HG03575 (cell line): ENCODE measurements around the gene DIAPH3.

Experiments
- ATAC-seq: cut with Tn5 transposase; IDR thresholded peaks from one replicate; pipeline ENCODE4 v1.9.1; 2021; ENCODE audit not compliant: unreplicated experiment, insufficient number of reproducible peaks, low FRiP score; ENCODE audit errors: extremely low read depth

Gene DIAPH3

GRCh38 chr13:59982631-59983382 is 180.9 kb downstream of the DIAPH3 start:
- ATAC-seq, result no peak

- no peak for ATAC-seq
Observed at GRCh38 chr13:59979589-59979988, 184.1 kb downstream of the DIAPH3 start.

GRCh38 chr13:59978862-59979261 is 184.9 kb downstream of the DIAPH3 start:
- ATAC-seq, result no peak

GRCh38 chr13:59976856-59977255 is 186.9 kb downstream of the DIAPH3 start:
- no peak for ATAC-seq

- no peak for ATAC-seq
Observed at GRCh38 chr13:59975807-59976435, 187.8 kb downstream of the DIAPH3 start.

GRCh38 chr13:59970847-59971246 is 192.9 kb downstream of the DIAPH3 start:
- no peak for ATAC-seq

- no peak for ATAC-seq
Observed at GRCh38 chr13:59963827-59964226, 199.9 kb downstream of the DIAPH3 start.

- ATAC-seq, result no peak
Observed at GRCh38 chr13:59963383-59963782, 200.3 kb downstream of the DIAPH3 start.

GRCh38 chr13:59962343-59962742 is 201.4 kb downstream of the DIAPH3 start:
- no peak for ATAC-seq

- no peak for ATAC-seq
Observed at GRCh38 chr13:59960683-59961082, 203.0 kb downstream of the DIAPH3 start.

- no peak for ATAC-seq
Observed at GRCh38 chr13:59957438-59957837, 206.3 kb downstream of the DIAPH3 start.

GRCh38 chr13:59954601-59955000 is 209.1 kb downstream of the DIAPH3 start:
- no peak for ATAC-seq

GRCh38 chr13:59951011-59951410 is 212.7 kb downstream of the DIAPH3 start:
- no peak for ATAC-seq

GRCh38 chr13:59950266-59950665 is 213.5 kb downstream of the DIAPH3 start:
- no peak for ATAC-seq

- no peak for ATAC-seq
Observed at GRCh38 chr13:59948686-59949085, 215.0 kb downstream of the DIAPH3 start.

GRCh38 chr13:59946944-59947343 is 216.8 kb downstream of the DIAPH3 start:
- ATAC-seq, result no peak

GRCh38 chr13:59931621-59932020 is 232.1 kb downstream of the DIAPH3 start:
- ATAC-seq, result no peak

- no peak for ATAC-seq
Observed at GRCh38 chr13:59924256-59924655, 239.5 kb downstream of the DIAPH3 start.

GRCh38 chr13:59915252-59915651 is 248.5 kb downstream of the DIAPH3 start:
- no peak for ATAC-seq

- ATAC-seq, result no peak
Observed at GRCh38 chr13:59914556-59914955, 249.2 kb downstream of the DIAPH3 start.
